ENCODE results near the gene CHD2. TPM values are rescaled to one million over a fixed set of nuclear protein-coding genes. Genes with fewer than 3 reads are reported as not detected.

CHD2 gene
- total RNA-seq, 2 donors from 2014 or later: 31.1 to 37.9 TPM

GRCh38 chr15:92943581-92943980, 43.5 kb downstream of the CHD2 start:
- TF ChIP-seq, protein P1, sequence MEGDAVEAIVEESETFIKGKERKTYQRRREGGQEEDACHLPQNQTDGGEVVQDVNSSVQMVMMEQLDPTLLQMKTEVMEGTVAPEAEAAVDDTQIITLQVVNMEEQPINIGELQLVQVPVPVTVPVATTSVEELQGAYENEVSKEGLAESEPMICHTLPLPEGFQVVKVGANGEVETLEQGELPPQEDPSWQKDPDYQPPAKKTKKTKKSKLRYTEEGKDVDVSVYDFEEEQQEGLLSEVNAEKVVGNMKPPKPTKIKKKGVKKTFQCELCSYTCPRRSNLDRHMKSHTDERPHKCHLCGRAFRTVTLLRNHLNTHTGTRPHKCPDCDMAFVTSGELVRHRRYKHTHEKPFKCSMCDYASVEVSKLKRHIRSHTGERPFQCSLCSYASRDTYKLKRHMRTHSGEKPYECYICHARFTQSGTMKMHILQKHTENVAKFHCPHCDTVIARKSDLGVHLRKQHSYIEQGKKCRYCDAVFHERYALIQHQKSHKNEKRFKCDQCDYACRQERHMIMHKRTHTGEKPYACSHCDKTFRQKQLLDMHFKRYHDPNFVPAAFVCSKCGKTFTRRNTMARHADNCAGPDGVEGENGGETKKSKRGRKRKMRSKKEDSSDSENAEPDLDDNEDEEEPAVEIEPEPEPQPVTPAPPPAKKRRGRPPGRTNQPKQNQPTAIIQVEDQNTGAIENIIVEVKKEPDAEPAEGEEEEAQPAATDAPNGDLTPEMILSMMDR (IDR thresholded peaks at IDR 0.05): no peak
- peaks cover 94% of the 10 kb centered on the region for H3K36me3 ChIP-seq
- H3K27ac ChIP-seq: no peak overlapping the region
- no peaks in the 10 kb centered on the region for H3K4me1 ChIP-seq
- peaks cover 0 to 9% of the 10 kb centered on the region in 2 donors for H3K9me3 ChIP-seq
- no peak overlapping the region for H3K4me3 ChIP-seq
- no peak for DNase-seq (ENCODE audit: low spot score)
- H3K27me3 ChIP-seq: no peaks in the 10 kb centered on the region

DNA sequence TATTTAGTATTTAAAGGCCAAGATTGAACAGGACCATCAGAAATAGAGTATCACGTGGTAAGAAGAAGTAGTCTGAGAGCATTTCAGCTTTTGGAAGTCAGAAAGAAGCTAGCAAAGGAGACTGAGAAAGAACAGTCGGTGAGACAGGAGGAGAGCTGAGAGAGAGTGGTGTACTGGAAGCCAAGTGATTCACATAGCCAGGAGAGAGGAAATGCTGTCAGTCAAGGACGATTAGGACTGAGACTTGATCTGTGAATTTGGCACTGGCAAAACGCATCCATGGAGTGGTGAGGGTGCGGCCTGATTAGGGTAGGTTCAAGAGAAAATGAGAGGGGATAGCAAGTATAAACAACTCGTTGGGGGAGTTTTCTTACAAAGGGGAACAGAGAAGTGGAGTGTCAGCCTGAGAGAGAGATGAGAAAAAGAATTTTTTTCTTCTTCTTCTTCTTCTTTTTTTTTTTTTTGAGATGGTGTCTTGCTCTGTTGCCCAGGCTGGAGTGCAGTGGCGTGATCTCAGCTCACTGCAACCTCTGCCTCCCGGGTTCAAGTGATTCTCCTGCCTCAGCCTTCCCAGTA, 44.9 kb downstream of the CHD2 start:
- Histone ChIP-seq H3K27ac (peak overlapping the region in 1 of 2 donors; percentile 49), H3K9me3 (peaks cover 10 to 23% of the 10 kb centered on the region in 2 donors), H3K27me3 (no peaks in the 10 kb centered on the region), H3K36me3 (peaks cover 94% of the 10 kb centered on the region), H3K4me1 (no peaks in the 10 kb centered on the region), H3K4me3 (no peak overlapping the region)
- TF ChIP-seq, protein P1 (IDR thresholded peaks at IDR 0.05): no peak
- no peak for DNase-seq (ENCODE audit: low spot score)

GRCh38 chr15:92947071-92947730, 47.1 kb downstream of the CHD2 start:
- Histone ChIP-seq H3K27me3 (no peaks in the 10 kb centered on the region), H3K4me3 (no peak overlapping the region), H3K9me3 (peaks cover 10 to 26% of the 10 kb centered on the region in 2 donors), H3K27ac (no peak overlapping the region), H3K4me1 (no peaks in the 10 kb centered on the region), H3K36me3 (peaks cover 87% of the 10 kb centered on the region)
- no peak for DNase-seq (ENCODE audit: low spot score)
- TF ChIP-seq, protein P1 (IDR thresholded peaks at IDR 0.05): no peak

DNA sequence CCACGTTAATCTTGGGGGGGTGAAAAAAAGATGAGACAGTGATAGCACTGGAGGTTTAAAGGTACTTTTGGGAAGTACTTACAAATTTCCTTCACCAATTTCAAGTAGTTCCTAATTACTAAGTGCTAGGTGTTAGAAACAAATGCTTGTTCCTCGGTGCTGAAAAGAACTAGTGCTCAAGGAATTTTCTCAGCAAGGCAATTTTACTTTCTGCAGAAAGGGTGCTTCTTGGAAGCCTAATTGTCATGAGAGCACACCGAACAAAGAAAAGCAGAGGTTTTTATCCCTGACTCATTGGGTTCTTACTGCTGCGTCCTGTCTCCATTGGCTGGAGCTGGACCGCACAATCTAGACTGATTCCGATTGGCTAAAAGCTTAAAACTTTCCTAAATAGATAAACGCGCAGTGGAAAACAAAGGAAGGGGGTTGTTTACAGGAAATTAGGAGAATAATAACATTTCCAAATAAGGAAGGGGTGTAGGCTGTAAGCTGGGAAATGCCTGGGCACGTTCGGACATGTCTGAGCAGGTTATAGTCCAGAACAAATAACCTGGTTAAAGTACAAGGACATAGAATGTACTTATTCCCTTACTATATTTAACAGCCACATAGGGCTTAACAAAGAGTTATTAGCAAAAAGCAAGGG, 49.6 kb downstream of the CHD2 start:
- no peak for DNase-seq (ENCODE audit: low spot score)
- Histone ChIP-seq H3K36me3 (peaks cover 86% of the 10 kb centered on the region), H3K27me3 (no peaks in the 10 kb centered on the region), H3K27ac (no peak overlapping the region), H3K4me3 (no peak overlapping the region), H3K4me1 (no peaks in the 10 kb centered on the region), H3K9me3 (peaks cover 10 to 26% of the 10 kb centered on the region in 2 donors)
- TF ChIP-seq, protein P1 (IDR thresholded peaks at IDR 0.05): no peak

GRCh38 chr15:92951800-92952457, 51.8 kb downstream of the CHD2 start:
- Histone ChIP-seq H3K36me3 (peaks cover 89% of the 10 kb centered on the region), H3K27ac (peak overlapping the region in 1 of 2 donors; percentile 14), H3K9me3 (peaks cover 10 to 26% of the 10 kb centered on the region in 2 donors), H3K27me3 (no peaks in the 10 kb centered on the region), H3K4me1 (no peaks in the 10 kb centered on the region), H3K4me3 (no peak overlapping the region)
- TF ChIP-seq, protein P1 (IDR thresholded peaks at IDR 0.05): no peak
- DNase-seq (ENCODE audit: low spot score): no peak

All from right atrium auricular region (tissue), 2 donors.